Ovary (tissue), 9 donors: ENCODE results near the gene EIF2B4. TPM values are rescaled to one million over a fixed set of nuclear protein-coding genes. Genes with fewer than 3 reads are reported as not detected.

Experiments
- DNase-seq, 5 donors: peaks; one replicate each; pipeline ENCODE4 v3.0.0-alpha.2; 2019 to 2020
- H3K27ac ChIP-seq, 2 donors: fragments of 200-600 bp; one replicate each; pipeline versions ENCODE4 v1.5.1 to v1.8.0; 2019 to 2022
- H3K27me3 ChIP-seq: fragments of 200-600 bp; one replicate; pipeline ENCODE4 v1.8.0; 2022
- H3K36me3 ChIP-seq: fragments of 200-600 bp; sonication (generic); one replicate; pipeline ENCODE4 v1.5.1; 2019
- H3K4me1 ChIP-seq: one replicate; pipeline ENCODE4 v1.8.1; 2013; ENCODE audit warnings: mild to moderate bottlenecking, moderate library complexity; ENCODE audit not compliant: insufficient read depth
- H3K4me3 ChIP-seq: fragments of 200-600 bp; sonication (generic); one replicate; pipeline ENCODE4 v1.5.1; 2017
- H3K9me3 ChIP-seq, 2 donors: fragments of 200-600 bp in 1 of 2; sonication (generic) in 1 of 2; one replicate each; pipeline versions ENCODE4 v1.5.1 to v1.8.1; 2013 to 2019; ENCODE audit warnings: mild to moderate bottlenecking in 1 of 2, moderate library complexity in 1 of 2
- EP300 ChIP-seq: sonication (generic); formaldehyde crosslinking; IDR thresholded peaks from one replicate; pipeline ENCODE4 v1.6.1; 2017; ENCODE audit warnings: antibody characterized with exemption
- POLR2A ChIP-seq: fragments of 450-650 bp; IDR thresholded peaks from one replicate; pipeline ENCODE4 v1.6.1; 2017; ENCODE audit warnings: antibody characterized with exemption, mild to moderate bottlenecking, moderate library complexity
- WGBS, 3 donors: extraction: QIAGEN DNeasy Blood & Tissue Kit in 1 of 3; methylation state at CpG; one replicate each; pipeline versions ENCODE4 v1.1.5 to v1.1.7; 2013 to 2017; 5-methylcytosine and 5-hydroxymethylcytosine counted together
- intact Hi-C, 4 donors: fragments of 100-400 bp; cut with DNase I; formaldehyde crosslinking; loops; one replicate each; pipeline versions ENCODE4 v1.11.0 to v1.15.1; 2022 to 2023
- polyA plus RNA-seq, 2 donors: library from polyadenylated mRNA; stranded (reverse); fragments of 200-250 nt in 1 of 2; fragments of 350-450 nt in 1 of 2; fragmentation: Illumina TruSeq in 1 of 2; extraction: RNeasy Lipid Tissue Mini Kit (QIAGEN cat#74804) in 1 of 2; gene quantifications; one replicate each; pipeline ENCODE4 v1.2.3, GENCODE V29; 2013 to 2014
- total RNA-seq, 7 donors: library from RNA; depleted of rRNA in 2 of 7; stranded (reverse); fragments of >200 nt in 2 of 7; fragmentation: NEBNext Ultra II Directional in 3 of 7; extraction: Animal tissue kit (Norgen Biotek cat#: 25700) in 3 of 7; gene quantifications; one replicate each; pipeline versions ENCODE4 v1.1.0 to v1.2.4, GENCODE V29; 2016 to 2023
- TF ChIP-seq, protein P1 (sequence below), 3 donors: fragments of 450-650 bp in 2 of 3; fragments of 200-600 bp in 1 of 3; IDR thresholded peaks; one replicate each; pipeline versions ENCODE4 v1.5.1 to v1.8.0; 2016 to 2022; ENCODE audit warnings: antibody characterized with exemption in 3 of 3, mild to moderate bottlenecking in 1 of 3
- donor health status: DM: no; HTN: no; CAD: no; lungs with moderate emphysema.
- donor health status: DM: no; HTN: no; CAD: no.
- donor health status: Bipolar disorder and iron deficiency.
- donor health status: DM: yes; HTN: yes; CAD: no.
- donor health status: DM: no; HTN: no; CAD: no.
- donor health status: DM: yes; HTN: yes; CAD: no.

Gene EIF2B4
- total and polyA plus RNA-seq, 9 donors, result 28.0 to 46.8 (median 39.0) TPM

DNA sequence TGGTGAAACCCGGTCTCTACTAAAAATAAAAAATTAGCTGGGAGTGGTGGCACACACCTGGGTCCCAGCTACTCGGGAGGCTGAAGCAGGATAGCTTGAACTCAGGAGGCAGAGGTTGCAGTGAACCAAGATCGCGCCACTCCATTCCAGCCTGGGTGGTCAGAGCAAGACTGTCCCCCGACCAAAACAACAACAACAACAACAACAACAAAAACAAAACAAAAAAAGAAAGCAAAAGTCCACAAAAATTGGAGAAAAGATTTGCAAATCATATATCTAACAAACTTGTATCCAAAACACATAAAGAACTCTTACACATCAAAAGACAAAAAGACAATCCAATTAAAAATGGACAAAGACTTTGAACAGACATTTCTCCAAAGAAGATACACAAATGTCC lies 28.8 kb upstream of the EIF2B4 start:
- intact Hi-C loops, result no loop called here
- no peaks in the 10 kb centered on the region for H3K27me3 ChIP-seq
- 90 to 92% (median 92%) methylated on average over 5 of the region's 5 CpGs for WGBS, 3 donors
- no peak overlapping the region for H3K27ac ChIP-seq
- H3K36me3 ChIP-seq, result no peaks in the 10 kb centered on the region
- H3K9me3 ChIP-seq, result no peaks in the 10 kb centered on the region
- H3K4me1 ChIP-seq, result no peaks in the 10 kb centered on the region
- TF ChIP-seq EP300 (no peak), POLR2A (no peak)
- TF ChIP-seq, protein P1, sequence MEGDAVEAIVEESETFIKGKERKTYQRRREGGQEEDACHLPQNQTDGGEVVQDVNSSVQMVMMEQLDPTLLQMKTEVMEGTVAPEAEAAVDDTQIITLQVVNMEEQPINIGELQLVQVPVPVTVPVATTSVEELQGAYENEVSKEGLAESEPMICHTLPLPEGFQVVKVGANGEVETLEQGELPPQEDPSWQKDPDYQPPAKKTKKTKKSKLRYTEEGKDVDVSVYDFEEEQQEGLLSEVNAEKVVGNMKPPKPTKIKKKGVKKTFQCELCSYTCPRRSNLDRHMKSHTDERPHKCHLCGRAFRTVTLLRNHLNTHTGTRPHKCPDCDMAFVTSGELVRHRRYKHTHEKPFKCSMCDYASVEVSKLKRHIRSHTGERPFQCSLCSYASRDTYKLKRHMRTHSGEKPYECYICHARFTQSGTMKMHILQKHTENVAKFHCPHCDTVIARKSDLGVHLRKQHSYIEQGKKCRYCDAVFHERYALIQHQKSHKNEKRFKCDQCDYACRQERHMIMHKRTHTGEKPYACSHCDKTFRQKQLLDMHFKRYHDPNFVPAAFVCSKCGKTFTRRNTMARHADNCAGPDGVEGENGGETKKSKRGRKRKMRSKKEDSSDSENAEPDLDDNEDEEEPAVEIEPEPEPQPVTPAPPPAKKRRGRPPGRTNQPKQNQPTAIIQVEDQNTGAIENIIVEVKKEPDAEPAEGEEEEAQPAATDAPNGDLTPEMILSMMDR (IDR thresholded peaks at IDR 0.05), result no peak
- no peak for DNase-seq
- H3K4me3 ChIP-seq, result no peak overlapping the region

DNA sequence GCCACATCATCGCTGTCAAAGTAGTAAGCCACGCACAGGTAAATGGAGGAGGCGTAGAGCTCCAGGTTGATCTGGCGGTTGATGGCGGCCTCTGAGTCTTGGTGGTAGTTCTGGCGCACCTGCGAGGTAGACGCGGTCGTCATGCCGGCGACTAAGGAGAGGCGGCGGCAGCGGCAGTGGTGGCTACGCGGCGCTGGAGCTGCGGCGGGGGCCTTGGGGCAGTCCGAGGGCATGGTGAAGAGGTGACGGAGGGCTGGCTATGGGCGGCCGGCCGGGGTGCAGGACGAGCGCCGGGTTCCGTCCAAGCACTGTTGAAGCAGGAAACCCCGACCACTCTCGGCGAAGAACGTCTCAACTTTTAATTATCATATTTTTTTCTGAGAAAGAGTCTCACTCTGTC lies 23.1 kb upstream of the EIF2B4 start:
- Histone ChIP-seq H3K4me1 (no peaks in the 10 kb centered on the region), H3K36me3 (no peaks in the 10 kb centered on the region), H3K27me3 (no peaks in the 10 kb centered on the region), H3K9me3 (no peaks in the 10 kb centered on the region), H3K27ac (no peak overlapping the region), H3K4me3 (no peak overlapping the region)
- intact Hi-C loops, result no loop called here
- DNase-seq, result no peak
- TF ChIP-seq POLR2A (no peak), EP300 (no peak)
- TF ChIP-seq, protein P1 (IDR thresholded peaks at IDR 0.05), result no peak
- 97 to 98% (median 97%) methylated on average over 33 of the region's 33 CpGs for WGBS, 3 donors

DNA sequence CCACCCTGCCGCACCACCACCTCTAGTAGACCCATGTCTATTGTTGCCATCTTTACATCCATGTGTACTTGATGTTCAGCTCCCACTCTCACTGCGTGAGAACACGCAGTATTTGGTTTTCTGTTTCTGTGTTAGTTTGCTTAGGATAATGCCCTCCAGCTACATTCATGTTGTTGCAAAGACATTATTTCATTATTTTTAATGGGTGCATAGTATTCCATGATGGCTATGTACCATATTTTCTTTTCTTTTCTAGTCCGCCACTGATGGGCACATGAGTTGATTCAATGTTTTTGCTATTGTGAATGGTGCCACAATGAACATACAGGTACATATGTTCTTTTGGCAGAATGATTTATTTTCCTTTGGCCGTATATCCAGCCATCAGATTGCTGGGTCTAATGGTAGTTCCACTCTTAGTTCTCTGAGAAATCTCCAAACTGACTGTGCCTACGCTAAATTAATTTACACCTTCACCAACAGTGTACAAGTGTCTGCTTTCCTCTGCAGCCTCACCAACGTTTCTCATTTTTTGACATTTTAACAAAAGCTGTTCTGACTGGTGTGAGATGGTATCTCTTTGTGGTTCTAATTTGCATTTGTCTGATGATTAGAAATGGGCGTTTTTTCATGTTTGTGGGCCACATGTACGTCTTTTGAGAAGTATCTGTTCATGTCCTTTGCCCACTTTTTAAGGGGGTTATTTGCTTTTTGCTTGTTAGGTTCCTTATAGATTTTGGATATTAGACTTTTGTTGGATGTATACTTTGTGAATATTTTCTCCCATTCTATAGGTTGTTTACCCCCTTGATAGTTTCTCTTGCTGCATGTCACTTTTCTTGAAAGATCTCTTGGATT lies 20.9 kb upstream of the EIF2B4 start:
- intact Hi-C loops, result no loop called here
- no peaks in the 10 kb centered on the region for H3K9me3 ChIP-seq
- H3K4me1 ChIP-seq, result no peaks in the 10 kb centered on the region
- H3K27me3 ChIP-seq, result no peaks in the 10 kb centered on the region
- 95% methylated on average over 9 of the region's 9 CpGs for WGBS, 3 donors
- no peak for DNase-seq
- H3K4me3 ChIP-seq, result no peak overlapping the region
- TF ChIP-seq POLR2A, result no peak
- no peak for TF ChIP-seq EP300
- TF ChIP-seq, protein P1 (IDR thresholded peaks at IDR 0.05), result no peak
- no peak overlapping the region for H3K27ac ChIP-seq
- no peaks in the 10 kb centered on the region for H3K36me3 ChIP-seq

DNA sequence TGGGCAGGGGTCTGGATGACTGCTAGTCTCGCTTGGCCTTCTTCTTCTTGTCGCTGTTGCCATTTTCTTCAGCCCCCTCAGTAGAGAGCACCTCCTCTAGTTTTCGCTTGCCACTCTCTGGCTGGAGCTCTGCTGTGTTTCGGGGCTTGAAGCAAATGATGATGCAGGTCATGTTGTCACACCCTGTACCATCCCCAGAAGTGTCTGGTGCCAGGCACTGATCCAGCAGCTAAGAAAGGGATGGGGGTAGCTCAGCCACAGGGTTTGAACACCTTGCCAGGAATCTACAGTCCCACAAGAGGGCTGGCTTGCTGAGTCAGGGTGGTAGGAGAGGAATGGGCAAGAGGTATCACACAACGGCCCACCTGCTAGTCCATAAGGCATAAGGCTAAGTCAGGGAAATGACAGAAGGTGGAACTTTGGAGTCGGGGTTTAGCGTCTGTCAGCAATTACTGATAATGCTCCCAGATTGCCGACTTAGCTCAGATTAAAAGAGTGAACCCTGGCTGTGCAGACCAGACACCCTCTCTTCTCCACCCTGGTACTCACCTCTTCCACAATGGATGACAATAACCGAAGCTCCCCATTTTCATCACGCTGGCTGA lies 11.5 kb upstream of the EIF2B4 start:
- TF ChIP-seq, protein P1 (IDR thresholded peaks at IDR 0.05), result no peak
- TF ChIP-seq EP300 (no peak), POLR2A (no peak)
- no peak overlapping the region for H3K4me3 ChIP-seq
- H3K36me3 ChIP-seq, result no peaks in the 10 kb centered on the region
- DNase-seq, result no peak
- intact Hi-C loops, result no loop called here
- H3K4me1 ChIP-seq, result peaks cover 4% of the 10 kb centered on the region
- H3K9me3 ChIP-seq, result no peaks in the 10 kb centered on the region
- H3K27ac ChIP-seq, result no peak overlapping the region
- 84 to 92% (median 85%) methylated on average over 10 of the region's 10 CpGs for WGBS, 3 donors
- no peaks in the 10 kb centered on the region for H3K27me3 ChIP-seq
